ENCODE data around the gene PLK1.

The PLK1 gene

GRCh38 chr16:23704772-23705516, 26.3 kb downstream of the PLK1 start:
- in situ Hi-C loops (cut with MboI; ENCODE audit: low pct_unique_long_range_greater_than_20kb, low sequenced_read_pairs, unreplicated experiment) = no loop called here

GRCh38 chr16:23705517-23705902, 26.8 kb downstream of the PLK1 start:
- in situ Hi-C loops (cut with MboI; ENCODE audit: low pct_unique_long_range_greater_than_20kb, low sequenced_read_pairs, unreplicated experiment) = no loop called here
- DNase-seq (ENCODE audit: low spot score) = no peak
- no peak for TF ChIP-seq CTCF (IDR thresholded peaks at IDR 0.05; ENCODE audit: extremely low read depth, insufficient read depth, missing control alignments)

More at GRCh38 chr16:23704772-23705516, 26.3 kb downstream of the PLK1 start:
- TF ChIP-seq CTCF (IDR thresholded peaks at IDR 0.05; ENCODE audit: extremely low read depth, insufficient read depth, missing control alignments) = no peak
- no peak for DNase-seq (ENCODE audit: low spot score)

- no peak for DNase-seq (ENCODE audit: low spot score)
- in situ Hi-C loops (cut with MboI; ENCODE audit: low pct_unique_long_range_greater_than_20kb, low sequenced_read_pairs, unreplicated experiment) = no loop called here
- TF ChIP-seq CTCF (IDR thresholded peaks at IDR 0.05; ENCODE audit: extremely low read depth, insufficient read depth, missing control alignments) = no peak
Observed at GRCh38 chr16:23706439-23706838, 27.8 kb downstream of the PLK1 start.

- no peak for DNase-seq (ENCODE audit: low spot score)
- in situ Hi-C loops (cut with MboI; ENCODE audit: low pct_unique_long_range_greater_than_20kb, low sequenced_read_pairs, unreplicated experiment) = no loop called here
Observed at GRCh38 chr16:23709536-23709935, 30.8 kb downstream of the PLK1 start.

GRCh38 chr16:23710008-23710407, 31.3 kb downstream of the PLK1 start:
- no peak for TF ChIP-seq CTCF (IDR thresholded peaks at IDR 0.05; ENCODE audit: extremely low read depth, insufficient read depth, missing control alignments)
- in situ Hi-C loops (cut with MboI; ENCODE audit: low pct_unique_long_range_greater_than_20kb, low sequenced_read_pairs, unreplicated experiment) = no loop called here

More at GRCh38 chr16:23709536-23709935, 30.8 kb downstream of the PLK1 start:
- TF ChIP-seq CTCF (IDR thresholded peaks at IDR 0.05; ENCODE audit: extremely low read depth, insufficient read depth, missing control alignments) = no peak

GRCh38 chr16:23710504-23710903, 31.8 kb downstream of the PLK1 start:
- DNase-seq (ENCODE audit: low spot score) = no peak
- in situ Hi-C loops (cut with MboI; ENCODE audit: low pct_unique_long_range_greater_than_20kb, low sequenced_read_pairs, unreplicated experiment) = no loop called here
- no peak for TF ChIP-seq CTCF (IDR thresholded peaks at IDR 0.05; ENCODE audit: extremely low read depth, insufficient read depth, missing control alignments)

More at GRCh38 chr16:23710008-23710407, 31.3 kb downstream of the PLK1 start:
- no peak for DNase-seq (ENCODE audit: low spot score)
